ENCODE measurements around the gene MARCKSL1.

DNA sequence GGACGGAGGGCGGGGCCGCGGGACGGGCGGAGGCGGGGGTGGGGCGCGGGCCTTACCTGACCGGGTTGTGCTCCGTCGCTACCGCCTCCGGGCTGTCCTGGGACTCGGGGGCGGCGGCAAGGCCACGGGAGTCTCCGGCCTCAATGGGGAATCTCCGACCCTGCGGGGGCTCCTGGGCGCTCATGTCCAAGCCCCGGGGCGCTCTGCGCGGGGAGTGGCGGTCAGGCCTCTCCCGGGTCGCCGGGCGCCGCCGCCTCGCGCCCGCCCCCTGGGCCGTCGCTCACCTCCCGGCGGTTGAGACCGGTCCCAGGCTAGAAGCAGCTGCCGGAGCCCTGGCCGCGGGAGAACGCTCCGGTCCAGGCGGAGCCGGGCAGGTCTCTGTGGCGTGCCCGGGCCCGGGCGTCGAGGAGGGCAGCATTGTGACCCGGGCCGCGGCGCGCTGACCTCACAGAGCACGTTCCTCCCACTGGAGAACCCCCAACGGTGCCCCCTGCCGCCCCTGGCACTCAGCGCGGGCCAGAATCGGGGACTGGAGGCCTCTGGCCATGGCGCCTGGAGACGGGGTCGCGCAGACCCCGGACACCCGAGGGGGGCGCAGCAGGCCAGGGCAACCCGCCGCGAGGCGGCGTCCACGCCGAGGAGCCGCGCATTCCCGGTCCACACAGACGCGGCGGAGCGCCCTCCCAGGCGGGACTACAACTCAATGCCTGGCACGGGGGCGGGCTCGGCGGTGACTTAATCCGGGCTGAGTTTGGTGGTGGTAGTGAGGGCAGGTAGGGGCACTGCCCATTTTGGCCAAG is 25.8 kb upstream of the MARCKSL1 start:
- 0 out of 2 replicates have a peak, but pooled peaks have one; percentile 30 for TF ChIP-seq POLR2A (IDR thresholded peaks at IDR 0.05; ENCODE audit: low read depth, low read length)
- TF ChIP-seq POLR2AphosphoS5 (IDR thresholded peaks at IDR 0.05; ENCODE audit: low read depth, low read length) = no peak

Data from GM12891 (cell line).